SU-DHL-6 (cell line): Measurements from ENCODE around the gene LRP1B.

Experiments
- CTCF ChIP-seq: fragments of 200-600 bp; sonication (generic); IDR thresholded peaks from one replicate; pipeline ENCODE4 v1.5.1; 2017; ENCODE audit warnings: antibody characterized with exemption, mild to moderate bottlenecking, low read length, moderate library complexity; ENCODE audit not compliant: insufficient read depth, poor library complexity, severe bottlenecking
- EZH2phosphoT487 ChIP-seq: fragments of 200-600 bp; sonication (generic), shearing (Covaris generic); conservative IDR thresholded peaks from 2 replicates; pipeline ENCODE4 v1.6.1; 2018; ENCODE audit warnings: mild to moderate bottlenecking, antibody characterized with exemption, low read length, moderate library complexity, mixed read lengths

- TF ChIP-seq EZH2phosphoT487 (no peak), CTCF (no peak)
Measured at GRCh38 chr2:141497272-141497671, 633.5 kb downstream of the LRP1B start.
